Endothelial cell of umbilical vein (primary cell): ENCODE results near the gene PKN1. TPM values are rescaled to one million over a fixed set of nuclear protein-coding genes. Genes with fewer than 3 reads are reported as not detected.

Source experiments
- BruUV-seq: library from RNA; stranded (reverse); fragments of 400-500 nt; replicated peaks from 2 replicates; lab custom pipeline; 2021; lab: Mats Ljungman, UMichigan
- CTCF ChIA-PET: fragments of 300-600, 350-600 bp; sonication (Branson Sonifier 250); formaldehyde crosslinking; loops from one replicate; lab custom pipeline; 2021; ENCODE audit warnings: antibody characterized with exemption, inconsistent platforms; lab: Charles Lee
- POLR2A ChIA-PET: fragments of 300-600, 350-600 bp; sonication (Branson Sonifier 250); formaldehyde crosslinking; loops from one replicate; lab custom pipeline; 2021; ENCODE audit warnings: antibody characterized with exemption, inconsistent platforms; lab: Charles Lee
- DNase-seq: peaks from one replicate; pipeline ENCODE4 v3.0.0-alpha.2; 2011; ENCODE audit warnings: low read depth, low spot score
- FAIRE-seq: peaks from 2 replicates; lab custom pipeline; 2011; peaks lifted over from hg19 to GRCh38; lab: Jason Lieb, UNC
- H2AFZ ChIP-seq: 2 replicates; pipeline ENCODE4 v1.6.0; 2012; ENCODE audit warnings: low read depth, low read length, control low read depth, inconsistent platforms
- H3K27ac ChIP-seq: 2 replicates; pipeline ENCODE4 v1.5.1; 2011; ENCODE audit warnings: low read depth, mild to moderate bottlenecking, control low read depth, low read length, moderate library complexity; ENCODE audit not compliant: insufficient read depth
- H3K27me3 ChIP-seq, 2 experiments: 2 replicates each; pipeline versions ENCODE4 v1.6.0 to v1.6.1; 2011; ENCODE audit warnings: low read length in 2 of 2, mixed read lengths in 1 of 2; ENCODE audit not compliant: control insufficient read depth in 2 of 2, insufficient read depth in 2 of 2
- H3K36me3 ChIP-seq, 2 experiments: 2 replicates in 1 of 2; 3 replicates in 1 of 2; pipeline ENCODE4 v1.5.1; 2011; ENCODE audit warnings: low read length in 2 of 2, mild to moderate bottlenecking in 1 of 2, moderate library complexity in 1 of 2; ENCODE audit not compliant: control insufficient read depth in 2 of 2, insufficient read depth in 2 of 2; ENCODE audit errors: extremely low read depth in 1 of 2
- H3K4me1 ChIP-seq: 3 replicates; pipeline ENCODE4 v1.5.1; 2011; ENCODE audit warnings: mild to moderate bottlenecking, low read length; ENCODE audit not compliant: control insufficient read depth, insufficient read depth; ENCODE audit errors: extremely low read depth
- H3K4me2 ChIP-seq: 2 replicates; pipeline ENCODE4 v1.6.1; 2011; ENCODE audit warnings: low read length, control low read depth, mixed read lengths; ENCODE audit not compliant: insufficient read depth
- H3K4me3 ChIP-seq, 3 experiments: fragments of 200-600 bp in 1 of 3; sonication (generic), shearing (Covaris generic) in 1 of 3; replicated peaks in 1 of 3; 2 replicates each; pipeline ENCODE4 v1.5.1; 2011 to 2016; ENCODE audit warnings: control low read depth in 3 of 3, low read length in 3 of 3, mild to moderate bottlenecking in 2 of 3, inconsistent platforms in 1 of 3, low read depth in 1 of 3, moderate library complexity in 1 of 3; ENCODE audit not compliant: insufficient read depth in 1 of 3
- H3K79me2 ChIP-seq: 2 replicates; pipeline ENCODE4 v1.6.0; 2012; ENCODE audit warnings: low read length, inconsistent platforms; ENCODE audit not compliant: control insufficient read depth, insufficient read depth
- H3K9ac ChIP-seq: replicated peaks from 2 replicates; pipeline ENCODE3; 2011; ENCODE audit warnings: low read length, control low read depth; ENCODE audit not compliant: insufficient read depth; ENCODE audit errors: extremely low read depth
- H3K9me1 ChIP-seq: replicated peaks from 3 replicates; pipeline ENCODE4 v1.6.0; 2011; ENCODE audit warnings: mild to moderate bottlenecking, low read length; ENCODE audit not compliant: control insufficient read depth, insufficient read depth; ENCODE audit errors: extremely low read depth
- H3K9me3 ChIP-seq: replicated peaks from 2 replicates; pipeline ENCODE4 v1.5.1; 2012; ENCODE audit warnings: low read length, inconsistent platforms; ENCODE audit not compliant: control insufficient read depth, insufficient read depth
- H4K20me1 ChIP-seq: replicated peaks from 2 replicates; pipeline ENCODE3; 2011; ENCODE audit warnings: mild to moderate bottlenecking, low read length; ENCODE audit not compliant: control insufficient read depth, insufficient read depth; ENCODE audit errors: extremely low read depth
- CTCF ChIP-seq, 2 donors: IDR thresholded peaks; 1 replicate in 1 of 2; 2 replicates in 1 of 2; pipeline ENCODE4 v1.5.1; 2011; ENCODE audit warnings: low read length in 2 of 2, mild to moderate bottlenecking in 2 of 2, moderate library complexity in 2 of 2, control low read depth in 1 of 2, inconsistent platforms in 1 of 2, low read depth in 1 of 2; ENCODE audit not compliant: insufficient read depth in 1 of 2; ENCODE audit errors: extremely low read depth in 1 of 2
- EZH2 ChIP-seq: IDR thresholded peaks from 2 replicates; pipeline ENCODE4 v1.6.1; 2012; ENCODE audit warnings: borderline replicate concordance, low read depth, mild to moderate bottlenecking, moderate library complexity, low read length, inconsistent platforms; ENCODE audit not compliant: severe bottlenecking
- FOS ChIP-seq: IDR thresholded peaks from 2 replicates; pipeline ENCODE4 v1.6.1; 2011; ENCODE audit warnings: mild to moderate bottlenecking, low read length, moderate library complexity, borderline replicate concordance; ENCODE audit not compliant: insufficient read depth
- GATA2 ChIP-seq: IDR thresholded peaks from 2 replicates; pipeline ENCODE4 v1.7.0; 2011; ENCODE audit warnings: low read depth, mild to moderate bottlenecking, moderate library complexity, mixed read lengths, low read length; ENCODE audit not compliant: insufficient read length, insufficient read depth
- JUN ChIP-seq: IDR thresholded peaks from 2 replicates; pipeline ENCODE4 v1.6.1; 2011; ENCODE audit warnings: borderline replicate concordance, low read depth; ENCODE audit not compliant: insufficient read length, insufficient read depth
- MAX ChIP-seq: IDR thresholded peaks from 2 replicates; pipeline ENCODE4 v1.6.1; 2011; ENCODE audit not compliant: insufficient read depth, insufficient read length
- MYC ChIP-seq: IDR thresholded peaks from one replicate; pipeline ENCODE4 v1.6.1; 2011; ENCODE audit warnings: mild to moderate bottlenecking, low read depth, low read length
- POLR2A ChIP-seq: IDR thresholded peaks from 2 replicates; pipeline ENCODE4 v1.6.1; 2012; ENCODE audit warnings: low read depth, mild to moderate bottlenecking, control low read depth, low read length
- POLR2AphosphoS5 ChIP-seq: IDR thresholded peaks from 2 replicates; pipeline ENCODE4 v1.6.1; 2012; ENCODE audit warnings: low read depth, mild to moderate bottlenecking, control low read depth, low read length, moderate library complexity; ENCODE audit not compliant: insufficient read depth
- dilution Hi-C: fragments of 300-500 bp; cut with MboI; formaldehyde crosslinking; loops from one replicate; pipeline ENCODE4 v1.15.0; 2019; ENCODE audit warnings: low sequenced_read_pairs; ENCODE audit not compliant: extremely low pct_ligation_motif_present
- intact Hi-C: fragments of 100-400 bp; cut with micrococcal nuclease; formaldehyde crosslinking; loops from one replicate; pipeline ENCODE4 v1.10.0; 2022
- polyA plus RNA-seq, 4 experiments: library from polyadenylated mRNA; depleted of rRNA in 3 of 4; stranded (reverse) in 3 of 4; unstranded in 1 of 4; fragments of >200 nt; gene quantifications; 2 replicates each; pipeline versions ENCODE4 v1.2.1 to v1.2.3, GENCODE V29; 2011 to 2012; ENCODE audit warnings: missing spikeins in 1 of 4
- total RNA-seq: library from RNA; stranded (reverse); gene quantifications from 2 replicates; pipeline ENCODE4 v1.2.3, GENCODE V29; 2021

PKN1 gene
- total and polyA plus RNA-seq, 2 donors (not counting 3 experiments of a cell fraction or from before 2014, with no cell fraction given): 148 to 302 TPM

DNA sequence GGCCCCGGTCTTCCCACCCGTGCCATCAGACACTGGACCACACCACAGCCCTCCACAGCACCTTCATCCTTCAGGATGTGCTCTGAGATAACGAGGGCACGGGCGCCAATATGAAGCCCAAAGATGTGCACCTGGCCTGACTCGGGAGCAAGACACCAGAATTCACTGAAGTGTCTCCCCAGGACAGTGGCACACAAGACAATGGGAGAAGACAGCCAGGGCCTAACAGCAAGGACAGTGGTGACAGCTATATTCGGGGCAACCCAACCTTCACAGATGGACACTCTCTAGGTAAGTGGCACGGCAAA is 21.2 kb upstream of the PKN1 start:
- no peaks in the 10 kb centered on the region for H3K9me3 ChIP-seq
- H2AFZ ChIP-seq: no peak overlapping the region
- H3K27ac ChIP-seq: no peak overlapping the region
- dilution Hi-C loops: no loop called here
- no peak for FAIRE-seq
- DNase-seq: no peak
- peaks cover 3% of the 10 kb centered on the region for H4K20me1 ChIP-seq
- no peaks in the 10 kb centered on the region for H3K27me3 ChIP-seq
- H3K4me1 ChIP-seq: peaks cover 11% of the 10 kb centered on the region
- CTCF ChIA-PET: no interaction called here
- intact Hi-C loops: no loop called here
- TF ChIP-seq POLR2A: no peak
- POLR2A ChIA-PET: no interaction called here
- H3K79me2 ChIP-seq: peaks cover 64% of the 10 kb centered on the region
- no TSS peak for BruUV-seq
- H3K4me2 ChIP-seq: no peak overlapping the region
- no peak overlapping the region for H3K4me3 ChIP-seq
- no peaks in the 10 kb centered on the region for H3K9me1 ChIP-seq
- H3K36me3 ChIP-seq: peaks cover 34 to 58% of the 10 kb centered on the region in 2 experiments
- no peak overlapping the region for H3K9ac ChIP-seq

GRCh38 chr19:14412324-14412995 is 20.6 kb upstream of the PKN1 start:
- CTCF ChIA-PET: no interaction called here
- DNase-seq: no peak
- TF ChIP-seq MAX: no peak
- no peak for TF ChIP-seq EZH2
- no peak for TF ChIP-seq POLR2AphosphoS5
- TF ChIP-seq MYC: no peak
- no peak for TF ChIP-seq POLR2A
- TF ChIP-seq GATA2: no peak
- no peak for TF ChIP-seq FOS
- TF ChIP-seq CTCF (IDR thresholded peaks at IDR 0.05; ENCODE audit: extremely low read depth in 1 of 2, insufficient read depth in 1 of 2, low read depth in 1 of 2, low read length in 2 of 2): no peak
- TF ChIP-seq JUN: no peak
- Histone ChIP-seq H3K79me2 (peaks cover 69% of the 10 kb centered on the region), H3K4me2 (no peak overlapping the region), H4K20me1 (peaks cover 3% of the 10 kb centered on the region), H3K4me1 (peaks cover 15% of the 10 kb centered on the region), H3K36me3 (peaks cover 36 to 54% of the 10 kb centered on the region in 2 experiments), H3K9ac (no peak overlapping the region), H3K9me1 (no peaks in the 10 kb centered on the region), H2AFZ (no peak overlapping the region), H3K9me3 (no peaks in the 10 kb centered on the region), H3K27me3 (no peaks in the 10 kb centered on the region), H3K4me3 (no peak overlapping the region), H3K27ac (no peak overlapping the region)
- dilution Hi-C loops (no loop called here), intact Hi-C loops (no loop called here)
- BruUV-seq: no TSS peak
- POLR2A ChIA-PET: no interaction called here
- FAIRE-seq: no peak
